HG03439 (cell line): ENCODE results near the gene PCLO.
"Not testable (repeated sequence)": the region's sequence is repeated elsewhere in the genome, so short reads cannot be mapped to it uniquely, and the experiment has no call there.

Source experiments
- ATAC-seq: cut with Tn5 transposase; IDR thresholded peaks from one replicate; pipeline ENCODE4 v1.9.1; 2021; ENCODE audit warnings: mild to moderate bottlenecking, moderate library complexity; ENCODE audit not compliant: unreplicated experiment

The PCLO gene

GRCh38 chr7:82965088-82966036 lies 197.3 kb downstream of the PCLO start:
- ATAC-seq = no peak

GRCh38 chr7:82964150-82964882 lies 198.4 kb downstream of the PCLO start:
- no peak for ATAC-seq

DNA sequence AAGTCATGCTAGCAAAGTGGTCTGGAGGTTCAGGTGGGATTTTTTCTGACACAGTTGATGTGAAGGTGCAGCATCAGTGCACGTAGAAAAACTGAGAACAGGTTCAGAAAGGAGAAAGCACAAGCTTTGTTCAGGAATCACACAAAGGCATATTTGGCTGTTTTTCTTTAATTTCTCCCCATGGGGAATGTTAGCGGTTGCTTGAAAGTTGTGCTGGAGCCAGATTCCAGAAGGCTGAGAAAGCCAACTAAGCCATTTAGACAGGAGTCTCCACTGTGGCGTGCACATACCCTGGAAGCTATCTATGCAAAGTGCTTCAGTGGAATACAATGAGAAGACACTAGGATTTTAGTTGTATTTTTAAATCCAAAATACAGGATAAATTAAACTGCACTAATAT lies 201.4 kb downstream of the PCLO start:
- no peak for ATAC-seq

GRCh38 chr7:82959528-82959927 lies 203.2 kb downstream of the PCLO start:
- ATAC-seq = no peak

- ATAC-seq = no peak
Observed at GRCh38 chr7:82957521-82957920, 205.2 kb downstream of the PCLO start.

- ATAC-seq = no peak
Observed at GRCh38 chr7:82953324-82954027, 209.2 kb downstream of the PCLO start.

GRCh38 chr7:82950436-82950835 lies 212.2 kb downstream of the PCLO start:
- ATAC-seq = no peak

DNA sequence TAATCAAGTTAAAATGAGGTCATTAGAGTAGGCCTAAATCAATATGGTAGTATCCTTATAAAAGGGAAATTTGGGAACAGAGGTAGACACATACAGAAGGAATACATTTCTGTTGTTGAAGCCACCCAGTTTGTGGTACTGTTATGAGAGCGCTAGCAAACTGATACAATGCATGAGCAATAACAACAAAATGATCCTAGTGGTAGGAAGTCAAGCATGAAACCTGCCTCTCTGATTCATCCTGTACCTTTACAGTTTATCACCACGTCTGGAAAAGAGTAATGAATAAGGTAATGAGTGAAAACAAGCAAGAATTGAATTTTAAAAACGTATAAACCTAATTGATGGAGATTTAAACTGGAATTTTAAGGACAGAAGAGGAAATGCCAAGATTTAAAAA lies 217.2 kb downstream of the PCLO start:
- no peak for ATAC-seq

- no peak for ATAC-seq
Observed at GRCh38 chr7:82945056-82945455, 217.6 kb downstream of the PCLO start.

- ATAC-seq = no peak
Observed at GRCh38 chr7:82932516-82932915, 230.2 kb downstream of the PCLO start.

GRCh38 chr7:82926477-82926876 lies 236.2 kb downstream of the PCLO start:
- no peak for ATAC-seq

GRCh38 chr7:82925331-82925730 lies 237.4 kb downstream of the PCLO start:
- ATAC-seq = no peak

DNA sequence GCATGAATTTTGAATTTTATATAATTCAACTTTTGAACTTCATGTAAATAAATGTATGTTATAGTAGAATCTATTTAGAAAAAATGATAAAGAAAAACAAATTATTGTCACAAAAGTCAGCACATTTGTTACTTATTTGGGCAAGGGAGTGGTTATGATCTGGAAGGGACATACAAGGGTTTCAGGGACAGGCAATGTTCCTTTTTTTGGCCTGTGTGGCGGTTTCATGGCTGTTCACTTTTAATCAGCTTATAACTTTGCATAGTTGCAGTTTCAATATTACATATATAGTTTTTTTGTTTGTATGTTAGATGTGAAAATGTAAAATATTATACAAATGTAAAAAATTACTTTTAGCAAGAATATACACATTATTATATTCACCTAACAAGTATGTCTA lies 256.2 kb downstream of the PCLO start:
- ATAC-seq = no peak

DNA sequence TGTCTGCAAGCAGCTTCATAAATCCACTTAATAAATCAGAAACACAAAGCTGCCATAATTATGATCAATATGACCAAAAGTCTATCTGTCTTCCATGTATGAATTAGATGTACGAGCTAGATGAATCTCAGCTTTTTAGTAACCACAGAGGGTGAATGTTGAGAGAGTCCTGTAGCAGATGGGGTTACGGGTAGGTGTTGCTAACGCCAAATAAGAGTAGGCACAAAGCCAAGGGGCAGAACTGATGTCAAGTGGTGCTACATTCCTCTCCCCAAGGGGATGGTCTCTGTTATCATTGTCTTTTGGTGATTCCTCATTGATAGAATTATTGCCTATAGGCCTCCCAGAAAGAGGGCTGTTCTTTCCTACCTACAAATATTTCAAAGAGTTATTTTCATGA lies 257.8 kb downstream of the PCLO start:
- no peak for ATAC-seq

GRCh38 chr7:82901098-82901497 lies 261.6 kb downstream of the PCLO start:
- not testable (repeated sequence) for ATAC-seq

- no peak for ATAC-seq
Observed at GRCh38 chr7:82897500-82897899, 265.2 kb downstream of the PCLO start.

DNA sequence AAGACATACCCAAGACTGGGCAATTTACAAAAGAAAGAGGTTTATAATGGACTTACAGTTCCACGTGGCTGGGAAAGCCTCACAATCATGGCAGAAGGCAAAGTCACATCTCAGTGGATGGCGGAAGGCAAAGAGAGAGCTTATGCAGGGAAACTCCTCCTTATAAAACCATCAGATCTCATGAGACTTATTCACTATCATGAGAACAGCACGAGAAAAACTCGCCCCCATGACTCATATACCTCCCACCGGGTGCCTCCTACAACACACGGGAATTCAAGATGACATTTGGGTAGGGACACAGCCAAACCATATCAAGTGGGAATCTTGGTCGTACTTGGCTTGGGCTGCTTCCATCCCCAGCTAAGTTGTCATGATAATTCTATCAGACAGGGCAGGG lies 268.3 kb downstream of the PCLO start:
- not testable (repeated sequence) for ATAC-seq

GRCh38 chr7:82886324-82886723 lies 276.4 kb downstream of the PCLO start:
- ATAC-seq = no peak

GRCh38 chr7:82865856-82866255 lies 296.8 kb downstream of the PCLO start:
- no peak for ATAC-seq

DNA sequence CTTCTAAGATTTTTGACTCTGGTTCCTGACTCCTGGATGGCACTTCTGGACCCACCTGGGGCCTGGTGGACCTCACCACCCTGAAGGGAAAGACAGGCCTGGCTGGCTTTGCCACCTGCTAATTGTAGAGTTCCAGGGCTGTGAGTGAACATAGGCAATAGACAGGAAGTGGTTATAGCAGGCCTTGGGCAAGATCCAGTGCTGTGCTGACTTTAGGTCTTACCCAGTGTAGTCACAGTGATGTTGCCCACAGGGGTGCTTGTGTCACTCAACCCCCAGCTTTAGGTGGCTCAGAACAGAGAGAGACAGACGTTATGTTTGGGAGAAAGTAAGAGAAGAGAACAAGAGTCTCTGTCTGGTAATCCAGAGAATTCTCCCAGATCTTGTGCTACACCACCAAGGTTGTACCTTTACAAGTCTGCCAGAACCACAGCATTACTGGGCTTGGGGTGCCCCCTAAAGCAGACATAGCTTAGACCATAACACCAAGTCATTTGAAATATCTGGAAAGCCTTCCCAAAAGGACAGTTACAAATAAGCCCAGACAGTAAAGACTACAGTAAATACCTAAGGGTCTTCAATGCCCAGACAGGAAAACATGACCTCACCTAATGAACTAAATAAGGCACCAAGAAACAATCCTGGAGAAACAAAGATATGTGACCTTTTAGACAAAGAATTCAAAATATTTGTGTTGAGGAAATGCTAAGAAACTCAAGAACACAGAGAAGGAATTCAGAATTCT lies 303.4 kb downstream of the PCLO start:
- ATAC-seq = no peak

- ATAC-seq = no peak
Observed at GRCh38 chr7:82851121-82851520, 311.6 kb downstream of the PCLO start.
